K562 (cell line): ENCODE measurements around the gene SNRPA. TPM values are rescaled to one million over a fixed set of nuclear protein-coding genes. Genes with fewer than 3 reads are reported as not detected.

Experiments
- ATAC-seq: fragments of 200-7000 bp; cut with Tn5 transposase; 3 replicates; pipeline ENCODE4 v1.9.1; 2020; ENCODE audit warnings: moderate library complexity
- BruUV-seq: library from RNA; stranded (reverse); fragments of 400-500 nt; replicated peaks from 2 replicates; lab custom pipeline; 2021; lab: Mats Ljungman, UMichigan
- CTCF ChIA-PET: fragments of 300-600 bp; formaldehyde crosslinking; extraction: SDS; loops from one replicate; lab custom pipeline; 2021; ENCODE audit warnings: low intra/inter-chr PET ratio; lab: Yijun Ruan, JAX
- POLR2A ChIA-PET: fragments of 300-600, 350-650 bp; sonication (Branson Sonifier 250); formaldehyde crosslinking; extraction: SDS; loops from one replicate; lab custom pipeline; 2021; ENCODE audit warnings: antibody characterized with exemption, inconsistent platforms; lab: Yijun Ruan, JAX
- DNase-seq, 4 experiments: peaks; one replicate each; pipeline versions ENCODE4 v3.0.0 to v3.0.0-alpha.2; 2011 to 2018; ENCODE audit warnings: low spot score in 3 of 4, mixed read lengths in 3 of 4; ENCODE audit errors: extremely low read depth in 1 of 4
- FAIRE-seq: peaks from 2 replicates; lab custom pipeline; 2011; peaks lifted over from hg19 to GRCh38; lab: Jason Lieb, UNC
- H2AFZ ChIP-seq: 2 replicates; pipeline ENCODE4 v1.6.0; 2011; ENCODE audit warnings: low read depth, low read length, control low read depth, inconsistent platforms
- H3K27ac ChIP-seq: fragments of 200-600 bp; 3 replicates; pipeline ENCODE4 v1.8.0; 2011; ENCODE audit warnings: low read depth, mild to moderate bottlenecking, control low read depth, inconsistent platforms, low read length, moderate library complexity, mixed read lengths; ENCODE audit errors: extremely low read depth
- H3K27me3 ChIP-seq, 2 experiments: fragments of 300-600 bp in 1 of 2; 2 replicates in 1 of 2; 3 replicates in 1 of 2; pipeline versions ENCODE4 v1.6.0 to v1.8.0; 2011; ENCODE audit warnings: inconsistent platforms in 2 of 2, low read length in 2 of 2, mild to moderate bottlenecking in 1 of 2, mixed read lengths in 1 of 2, moderate library complexity in 1 of 2; ENCODE audit not compliant: control insufficient read depth in 2 of 2, insufficient read depth in 2 of 2
- H3K36me3 ChIP-seq: fragments of 300-600 bp; 3 replicates; pipeline ENCODE4 v1.8.0; 2011; ENCODE audit warnings: mild to moderate bottlenecking, low read length, inconsistent platforms; ENCODE audit not compliant: control insufficient read depth, insufficient read depth
- H3K4me1 ChIP-seq, 2 experiments: fragments of 200-600 bp in 1 of 2; replicated peaks in 1 of 2; 2 replicates in 1 of 2; 3 replicates in 1 of 2; pipeline versions ENCODE4 v1.5.1 to v1.8.0; 2011; ENCODE audit warnings: inconsistent platforms in 2 of 2, low read length in 2 of 2, mild to moderate bottlenecking in 1 of 2, mixed read lengths in 1 of 2, moderate library complexity in 1 of 2; ENCODE audit not compliant: control insufficient read depth in 2 of 2, insufficient read depth in 2 of 2
- H3K4me2 ChIP-seq: 2 replicates; pipeline ENCODE4 v1.6.1; 2011; ENCODE audit warnings: low read length, control low read depth, inconsistent platforms, mixed read lengths; ENCODE audit not compliant: insufficient read depth
- H3K4me3 ChIP-seq: fragments of 200-600 bp; sonication (generic), shearing (Covaris generic); 2 replicates; pipeline ENCODE4 v1.5.1; 2016; ENCODE audit warnings: control low read depth, inconsistent platforms
- H3K79me2 ChIP-seq: fragments of 200-600 bp; 3 replicates; pipeline ENCODE4 v1.8.0; 2011; ENCODE audit warnings: low read length, inconsistent platforms; ENCODE audit not compliant: control insufficient read depth, insufficient read depth
- H3K9ac ChIP-seq, 2 experiments: 2 replicates each; pipeline versions ENCODE4 v1.6.0 to v1.6.1; 2011; ENCODE audit warnings: low read depth in 2 of 2, low read length in 2 of 2, control low read depth in 1 of 2, inconsistent platforms in 1 of 2, mild to moderate bottlenecking in 1 of 2, mixed read lengths in 1 of 2; ENCODE audit not compliant: insufficient read depth in 1 of 2
- H3K9me1 ChIP-seq: one replicate; pipeline ENCODE4 v1.6.0; 2011; ENCODE audit warnings: inconsistent platforms, mild to moderate bottlenecking, low read length, moderate library complexity; ENCODE audit not compliant: control insufficient read depth, insufficient read depth
- H3K9me3 ChIP-seq: replicated peaks from 2 replicates; pipeline ENCODE4 v1.5.1; 2011; ENCODE audit warnings: low read depth, low read length, inconsistent platforms; ENCODE audit not compliant: control insufficient read depth, insufficient read depth
- H4K20me1 ChIP-seq: replicated peaks from 2 replicates; pipeline ENCODE4 v1.6.1; 2011; ENCODE audit warnings: low read length, inconsistent platforms, mixed read lengths; ENCODE audit not compliant: control insufficient read depth, insufficient read depth
- ARID4B ChIP-seq: sonication (generic); formaldehyde crosslinking; IDR thresholded peaks from 2 replicates; pipeline ENCODE4 v1.8.0; 2022; ENCODE audit warnings: mild to moderate bottlenecking, missing genetic modification reagents
- BRCA1 ChIP-seq, 2 experiments: fragments of 450-650 bp in 1 of 2; sonication (generic) in 1 of 2; formaldehyde crosslinking in 1 of 2; IDR thresholded peaks; 2 replicates each; pipeline versions ENCODE4 v1.5.0 to v1.6.1; 2017 to 2020; ENCODE audit warnings: mild to moderate bottlenecking in 1 of 2, missing genetic modification reagents in 1 of 2
- KDM2B ChIP-seq: fragments of 250-450 bp; sonication (Bioruptor Pico); IDR thresholded peaks from 2 replicates; pipeline ENCODE4 v1.8.0; 2021; ENCODE audit warnings: mild to moderate bottlenecking, moderate library complexity
- KLF13 ChIP-seq: fragments of 450-650 bp; IDR thresholded peaks from 2 replicates; pipeline ENCODE4 v1.6.1; 2016; ENCODE audit warnings: missing genetic modification characterization, low read depth, mild to moderate bottlenecking, missing compliant biosample characterization, moderate library complexity, borderline replicate concordance
- PHF21A ChIP-seq: fragments of 450-650 bp; IDR thresholded peaks from 2 replicates; pipeline ENCODE4 v1.6.1; 2017; ENCODE audit warnings: low read depth, borderline replicate concordance
- SREBF2 ChIP-seq: sonication (generic); formaldehyde crosslinking; IDR thresholded peaks from 2 replicates; pipeline ENCODE4 v1.4.0; 2020; ENCODE audit warnings: mild to moderate bottlenecking, missing genetic modification reagents
- STAG1 ChIP-seq: sonication (generic); formaldehyde crosslinking; IDR thresholded peaks from 2 replicates; pipeline ENCODE4 v1.5.0; 2020; ENCODE audit warnings: missing genetic modification reagents, borderline replicate concordance
- SUPT5H ChIP-seq: fragments of 450-650 bp; IDR thresholded peaks from 2 replicates; pipeline ENCODE4 v1.6.1; 2016
- WGBS: fragments of 100-300 bp; shearing (Covaris generic); methylation state at CpG from one replicate; pipeline ENCODE4 v1.1.6; 2016; ENCODE audit warnings: low coverage, mixed read lengths; ENCODE audit not compliant: insufficient coverage; ENCODE audit errors: missing lambda C conversion rate; 5-methylcytosine and 5-hydroxymethylcytosine counted together
- in situ Hi-C: fragments of 300-500 bp; cut with MboI; formaldehyde crosslinking; loops from 4 replicates; pipeline ENCODE4 v1.15.0; 2018; ENCODE audit warnings: inconsistent platforms, mixed read lengths
- intact Hi-C: fragments of 100-400 bp; cut with micrococcal nuclease; formaldehyde crosslinking; loops from 2 replicates; pipeline ENCODE4 v1.14.2; 2022
- polyA plus RNA-seq, 8 experiments: library from polyadenylated mRNA; depleted of rRNA in 4 of 8; stranded (reverse) in 5 of 8; unstranded in 3 of 8; fragments of >200 nt; fragmentation: Nextera tagmentation in 2 of 8; fragmentation: Illumina TruSeq in 1 of 8; extraction: Ambion mirVana in 2 of 8; extraction: Trizol in 1 of 8; gene quantifications; 2 replicates each; pipeline versions ENCODE4 v1.2.1 to v1.2.3, GENCODE V29; 2011 to 2014; ENCODE audit warnings: inconsistent platforms in 1 of 8, missing spikeins in 1 of 8
- total RNA-seq, 7 experiments: library from RNA; depleted of rRNA in 6 of 7; stranded (reverse); fragments of >200 nt in 6 of 7; fragmentation: Illumina TruSeq in 2 of 7; extraction: Trizol in 2 of 7; gene quantifications; 2 replicates each; pipeline versions ENCODE4 v1.2.1 to v1.2.3, GENCODE V29; 2011 to 2021; ENCODE audit warnings: low replicate concordance in 1 of 7
- TF ChIP-seq, protein P1 (sequence below): fragments of 450-650 bp; IDR thresholded peaks from 2 replicates; pipeline ENCODE4 v1.6.1; 2017; ENCODE audit warnings: mild to moderate bottlenecking, moderate library complexity

The SNRPA gene
- total and polyA plus RNA-seq, 9 of the 15 experiments (the other 6 are each of a cell fraction or from before 2014, with no cell fraction given): 16.3 to 311 (median 193) TPM

DNA sequence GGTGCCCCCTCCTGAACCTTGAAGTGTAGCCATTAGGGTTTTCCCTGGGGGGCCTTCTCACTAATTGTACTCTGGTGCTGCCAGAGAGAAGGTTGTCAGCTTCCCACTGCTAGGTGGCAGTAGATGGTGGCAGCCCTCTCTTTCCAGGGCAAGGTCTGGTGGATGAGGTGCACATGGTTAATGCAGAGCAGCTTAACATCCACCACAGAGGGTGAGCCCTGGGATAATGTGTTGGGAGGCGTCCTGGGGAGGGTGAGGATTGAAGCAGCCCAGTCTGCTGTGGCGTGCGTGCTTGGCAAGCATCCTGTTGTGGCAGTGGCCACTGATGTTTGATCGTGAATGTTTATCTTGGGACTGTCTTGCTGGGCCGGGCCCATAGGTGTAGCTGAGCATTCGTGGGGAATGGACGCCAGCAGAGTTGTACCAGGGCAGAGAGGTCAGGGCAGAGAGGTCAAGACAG lies 53.8 kb downstream of the SNRPA start (continued):
- no peak for TF ChIP-seq SREBF2 (CRISPR knock-in tag)
- TF ChIP-seq PHF21A: no peak
- TF ChIP-seq STAG1 (CRISPR knock-in tag): no peak
- TF ChIP-seq, all 486 proteins: peak for 6

- CTCF ChIA-PET: no interaction called here
- no peak for DNase-seq
- POLR2A ChIA-PET: interaction anchor here (0.6 to 3.7 kb wide), 9 partner anchors 19 to 1562 kb away, joined by 3 to 26 read pairs (median 3); partner anchors contain the start of gene RAB4B
- WGBS: 68% methylated on average over 2 of the region's 2 CpGs
- Histone ChIP-seq H3K79me2 (peaks cover 77% of the 10 kb centered on the region), H3K27ac (peak overlapping the region; percentile 14; the same call in 1 of the 3 replicates), H3K27me3 (no peaks in the 10 kb centered on the region), H3K4me3 (no peak overlapping the region), H3K4me2 (no peak overlapping the region), H2AFZ (no peak overlapping the region), H3K36me3 (peaks cover 92% of the 10 kb centered on the region), H3K9me1 (peaks cover 24% of the 10 kb centered on the region), H4K20me1 (peaks cover 58% of the 10 kb centered on the region), H3K4me1 (peaks cover 45 to 82% of the 10 kb centered on the region in 2 experiments), H3K9ac (peak overlapping the region in 1 of 2 experiments; percentile 64; a peak in 2 of 4 replicates), H3K9me3 (no peaks in the 10 kb centered on the region)
- no peak for ATAC-seq
- no TSS peak for BruUV-seq
- FAIRE-seq: peak; percentile 11
- intact Hi-C loops (loop anchor here (5.0 kb wide), 1 partner anchor 143 kb away; no protein-coding TSS in a partner anchor), in situ Hi-C loops (no loop called here)
- TF ChIP-seq SUPT5H (no peak), BRCA1 (IDR thresholded peaks at IDR 0.05) (no peak), BRCA1 (CRISPR knock-in tag; IDR thresholded peaks at IDR 0.05) (no peak), KLF13 (tag) (no peak), KDM2B (CRISPR knock-in tag) (no peak), ARID4B (CRISPR knock-in tag) (no peak)
- TF ChIP-seq, protein P1, sequence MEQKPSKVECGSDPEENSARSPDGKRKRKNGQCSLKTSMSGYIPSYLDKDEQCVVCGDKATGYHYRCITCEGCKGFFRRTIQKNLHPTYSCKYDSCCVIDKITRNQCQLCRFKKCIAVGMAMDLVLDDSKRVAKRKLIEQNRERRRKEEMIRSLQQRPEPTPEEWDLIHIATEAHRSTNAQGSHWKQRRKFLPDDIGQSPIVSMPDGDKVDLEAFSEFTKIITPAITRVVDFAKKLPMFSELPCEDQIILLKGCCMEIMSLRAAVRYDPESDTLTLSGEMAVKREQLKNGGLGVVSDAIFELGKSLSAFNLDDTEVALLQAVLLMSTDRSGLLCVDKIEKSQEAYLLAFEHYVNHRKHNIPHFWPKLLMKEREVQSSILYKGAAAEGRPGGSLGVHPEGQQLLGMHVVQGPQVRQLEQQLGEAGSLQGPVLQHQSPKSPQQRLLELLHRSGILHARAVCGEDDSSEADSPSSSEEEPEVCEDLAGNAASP: no peak
Observed at GRCh38 chr19:40805258-40805868, 54.4 kb downstream of the SNRPA start.
